RCC 7860 (cell line): ENCODE data around the gene RAB40A.
"Not testable (repeated sequence)": the region's sequence is repeated elsewhere in the genome, so short reads cannot be mapped to it uniquely, and the experiment has no call there.

Source experiments
- DNase-seq: peaks from one replicate; pipeline ENCODE4 v3.0.0-alpha.2; 2015; ENCODE audit warnings: low spot score
- FAIRE-seq: peaks from 2 replicates; lab custom pipeline; 2012; peaks lifted over from hg19 to GRCh38; lab: Jason Lieb, UNC

RAB40A gene

GRCh38 chrX:103464774-103465117 lies 54.5 kb downstream of the RAB40A start:
- DNase-seq (peak; percentile 38), FAIRE-seq (peak; percentile 59)

- FAIRE-seq = no peak
- no peak for DNase-seq
These were observed 55.1 kb downstream of the RAB40A start for GRCh38 chrX:103464072-103464773.

DNA sequence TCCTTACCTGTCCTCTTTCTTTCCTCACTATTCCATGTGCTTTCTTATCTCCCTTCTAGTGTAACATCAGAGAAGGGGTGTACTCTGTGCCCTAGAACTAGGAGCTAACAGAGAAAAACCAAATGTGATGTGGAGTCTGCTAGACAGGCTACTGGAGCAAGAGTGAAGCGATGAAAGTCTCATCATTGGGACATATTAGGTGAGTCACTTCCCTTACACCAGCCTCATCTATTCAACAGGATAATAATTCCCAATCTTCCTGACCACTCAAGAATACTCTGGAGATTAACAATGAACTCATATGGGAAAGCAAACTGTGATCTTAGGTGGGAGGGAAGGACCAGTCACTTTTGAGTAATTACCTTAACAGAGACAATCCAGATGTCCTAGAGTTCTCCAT lies 58.1 kb downstream of the RAB40A start:
- DNase-seq (no peak), FAIRE-seq (no peak)

- DNase-seq, FAIRE-seq: not testable (repeated sequence)
These were observed 59.1 kb downstream of the RAB40A start for GRCh38 chrX:103460001-103460755.

GRCh38 chrX:103453655-103454054 lies 65.6 kb downstream of the RAB40A start:
- no peak for DNase-seq
- FAIRE-seq = no peak
